ENCODE data around the gene ZBTB40.

ZBTB40 gene

GRCh38 chr1:22465015-22465565 lies 13.4 kb downstream of the ZBTB40 start:
- DNase-seq (ENCODE audit: low read depth) = no peak
- no peak for TF ChIP-seq CTCF (IDR thresholded peaks at IDR 0.05; ENCODE audit: insufficient read depth, low read depth, low read length, missing control alignments)
- H3K4me3 ChIP-seq (ENCODE audit: low read length) = no peak overlapping the region

- no peak for TF ChIP-seq CTCF (IDR thresholded peaks at IDR 0.05; ENCODE audit: insufficient read depth, low read depth, low read length, missing control alignments)
- H3K4me3 ChIP-seq (ENCODE audit: low read length) = no peak overlapping the region
- no peak for DNase-seq (ENCODE audit: low read depth)
These were observed 14.0 kb downstream of the ZBTB40 start for GRCh38 chr1:22465671-22466070.

GRCh38 chr1:22470227-22470626 lies 18.6 kb downstream of the ZBTB40 start:
- no peak overlapping the region for H3K4me3 ChIP-seq (ENCODE audit: low read length)
- TF ChIP-seq CTCF (IDR thresholded peaks at IDR 0.05; ENCODE audit: insufficient read depth, low read depth, low read length, missing control alignments) = no peak
- DNase-seq (ENCODE audit: low read depth) = no peak

GRCh38 chr1:22471078-22471477 lies 19.4 kb downstream of the ZBTB40 start:
- TF ChIP-seq CTCF (IDR thresholded peaks at IDR 0.05; ENCODE audit: insufficient read depth, low read depth, low read length, missing control alignments) = no peak
- H3K4me3 ChIP-seq (ENCODE audit: low read length) = no peak overlapping the region
- DNase-seq (ENCODE audit: low read depth) = no peak

- H3K4me3 ChIP-seq (ENCODE audit: low read length) = no peak overlapping the region
- TF ChIP-seq CTCF (IDR thresholded peaks at IDR 0.05; ENCODE audit: insufficient read depth, low read depth, low read length, missing control alignments) = no peak
- DNase-seq (ENCODE audit: low read depth) = no peak
These were observed 20.0 kb downstream of the ZBTB40 start for GRCh38 chr1:22471610-22472009.

- DNase-seq (ENCODE audit: low read depth) = no peak
- no peak overlapping the region for H3K4me3 ChIP-seq (ENCODE audit: low read length)
- no peak for TF ChIP-seq CTCF (IDR thresholded peaks at IDR 0.05; ENCODE audit: insufficient read depth, low read depth, low read length, missing control alignments)
These were observed 20.9 kb downstream of the ZBTB40 start for GRCh38 chr1:22472596-22472995.

- TF ChIP-seq CTCF (IDR thresholded peaks at IDR 0.05; ENCODE audit: insufficient read depth, low read depth, low read length, missing control alignments) = no peak
- DNase-seq (ENCODE audit: low read depth) = no peak
- no peak overlapping the region for H3K4me3 ChIP-seq (ENCODE audit: low read length)
These were observed 22.3 kb downstream of the ZBTB40 start for GRCh38 chr1:22473952-22474351.
